Measurements from ENCODE around the gene LELP1.
"Not testable (repeated sequence)": the region's sequence is repeated elsewhere in the genome, so short reads cannot be mapped to it uniquely, and the experiment has no call there.

LELP1 gene

DNA sequence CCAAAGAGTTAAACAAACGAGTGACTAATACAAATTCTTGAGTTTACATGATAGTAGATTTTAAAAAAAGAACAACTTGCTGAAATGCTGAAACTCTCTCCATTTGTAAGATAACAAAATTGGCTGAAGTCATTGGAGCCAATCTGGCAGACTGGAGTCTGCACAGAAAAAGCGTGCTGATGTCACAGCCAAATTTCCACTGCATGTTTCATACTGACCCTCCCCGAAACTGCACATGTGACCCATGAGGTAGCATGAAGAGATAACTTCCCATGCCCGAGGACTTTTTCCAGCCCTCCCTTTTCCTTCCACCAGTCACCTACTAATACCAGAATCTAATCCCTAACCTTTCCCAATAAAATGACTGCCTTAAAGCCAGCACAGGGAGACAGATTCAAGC lies 1.2 kb upstream of the LELP1 start:
- WGBS, 2 experiments (ENCODE audit: insufficient coverage in 2 of 2) = 83 to 88% methylated on average over 1 to 4 of the region's 4 CpGs
- H3K9me3 ChIP-seq (ENCODE audit: control insufficient read depth, low read length) = no peaks in the 10 kb centered on the region
- no peaks in the 10 kb centered on the region for H3K36me3 ChIP-seq (ENCODE audit: control insufficient read depth, insufficient read depth, low read length)
- no peaks in the 10 kb centered on the region for H3K4me1 ChIP-seq (ENCODE audit: control insufficient read depth, insufficient read depth, low read length, poor library complexity, severe bottlenecking)
- no peak overlapping the region for H3K27ac ChIP-seq (ENCODE audit: low read depth, low read length, severe bottlenecking)
- H3K4me3 ChIP-seq (ENCODE audit: extremely low read depth, insufficient read depth, low read length, poor library complexity, severe bottlenecking) = no peak overlapping the region

DNA sequence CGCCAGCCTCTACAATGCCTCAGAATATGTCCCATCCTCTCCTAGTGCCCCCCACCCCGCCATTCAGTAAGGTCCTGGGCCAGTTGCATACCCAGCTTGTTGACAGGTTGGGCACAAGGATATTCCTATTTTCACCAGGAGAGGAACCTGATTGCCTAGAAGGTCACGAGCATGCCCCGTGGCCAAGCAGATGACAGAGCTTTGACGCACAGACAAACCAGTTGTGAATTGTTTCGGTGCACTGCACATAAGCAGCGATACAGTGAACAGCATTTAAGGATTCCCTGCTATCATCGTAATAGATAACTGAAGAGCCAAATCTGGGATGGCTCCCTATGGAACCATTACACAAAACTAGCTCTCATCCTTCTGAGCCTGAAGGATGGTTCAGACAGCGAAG lies 3.4 kb downstream of the LELP1 start:
- H3K4me3 ChIP-seq (ENCODE audit: extremely low read depth, insufficient read depth, low read length, poor library complexity, severe bottlenecking) = no peak overlapping the region
- WGBS, 2 experiments (ENCODE audit: insufficient coverage in 2 of 2) = 87 to 88% methylated on average over 8 to 9 of the region's 9 CpGs

DNA sequence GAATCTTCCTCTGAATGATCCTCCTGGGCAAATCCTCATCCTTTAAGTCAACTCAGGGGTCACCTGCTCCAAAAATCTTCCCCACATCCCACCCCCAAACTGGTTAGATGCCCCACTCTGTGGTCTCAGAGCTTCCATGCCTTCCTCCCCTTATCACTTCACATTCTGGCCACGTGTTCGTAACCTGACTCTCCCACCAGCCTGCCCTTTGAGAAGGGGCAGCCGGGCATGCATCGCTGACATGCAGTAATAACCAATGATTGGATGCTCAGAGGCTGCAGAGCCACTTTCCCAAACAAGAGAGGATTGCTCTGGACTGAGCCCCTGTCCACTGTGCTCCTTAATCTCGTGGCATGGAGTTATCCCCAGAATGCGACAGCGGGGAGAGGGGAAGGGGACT lies 7.0 kb downstream of the LELP1 start:
- Histone ChIP-seq H3K27ac (ENCODE audit: low read depth, low read length, severe bottlenecking) (no peak overlapping the region), H3K36me3 (ENCODE audit: control insufficient read depth, insufficient read depth, low read length) (no peaks in the 10 kb centered on the region), H3K4me3 (ENCODE audit: extremely low read depth, insufficient read depth, low read length, poor library complexity, severe bottlenecking) (no peak overlapping the region), H3K9me3 (ENCODE audit: control insufficient read depth, low read length) (no peaks in the 10 kb centered on the region), H3K4me1 (ENCODE audit: control insufficient read depth, insufficient read depth, low read length, poor library complexity, severe bottlenecking) (no peaks in the 10 kb centered on the region)
- 66 to 78% methylated on average over 7 of the region's 7 CpGs for WGBS, 2 experiments (ENCODE audit: insufficient coverage in 2 of 2)

More for the DNA sequence above, 3.4 kb downstream of the LELP1 start:
- H3K9me3 ChIP-seq (ENCODE audit: control insufficient read depth, low read length) = no peaks in the 10 kb centered on the region
- no peaks in the 10 kb centered on the region for H3K4me1 ChIP-seq (ENCODE audit: control insufficient read depth, insufficient read depth, low read length, poor library complexity, severe bottlenecking)
- H3K27ac ChIP-seq (ENCODE audit: low read depth, low read length, severe bottlenecking) = no peak overlapping the region
- H3K36me3 ChIP-seq (ENCODE audit: control insufficient read depth, insufficient read depth, low read length) = no peaks in the 10 kb centered on the region

DNA sequence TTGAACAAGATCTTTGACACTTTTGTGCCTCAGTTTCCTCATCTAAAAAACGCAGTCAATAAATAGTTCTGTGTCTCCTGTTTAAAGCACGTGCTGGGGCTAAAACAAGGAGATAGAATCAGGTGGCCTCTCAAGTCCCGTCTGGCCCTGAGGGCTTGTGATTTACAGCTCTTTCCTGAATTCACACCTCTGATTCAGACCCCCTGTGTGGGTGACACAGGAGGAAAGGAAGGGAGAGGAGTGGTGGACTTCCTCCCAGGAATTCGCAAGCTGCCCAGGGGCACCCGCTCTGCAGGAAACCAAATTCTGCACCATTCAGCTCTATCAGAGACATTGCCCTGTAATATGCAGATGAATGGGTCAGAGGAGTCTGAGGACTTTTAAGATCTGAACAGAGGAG lies 9.0 kb downstream of the LELP1 start:
- 63% methylated on average over 2 of the region's 5 CpGs for WGBS, 2 experiments (ENCODE audit: insufficient coverage in 2 of 2)
- Histone ChIP-seq H3K9me3 (ENCODE audit: control insufficient read depth, low read length) (no peaks in the 10 kb centered on the region), H3K27ac (ENCODE audit: low read depth, low read length, severe bottlenecking) (no peak overlapping the region), H3K4me1 (ENCODE audit: control insufficient read depth, insufficient read depth, low read length, poor library complexity, severe bottlenecking) (peaks cover 8% of the 10 kb centered on the region), H3K36me3 (ENCODE audit: control insufficient read depth, insufficient read depth, low read length) (no peaks in the 10 kb centered on the region), H3K4me3 (ENCODE audit: extremely low read depth, insufficient read depth, low read length, poor library complexity, severe bottlenecking) (no peak overlapping the region)

DNA sequence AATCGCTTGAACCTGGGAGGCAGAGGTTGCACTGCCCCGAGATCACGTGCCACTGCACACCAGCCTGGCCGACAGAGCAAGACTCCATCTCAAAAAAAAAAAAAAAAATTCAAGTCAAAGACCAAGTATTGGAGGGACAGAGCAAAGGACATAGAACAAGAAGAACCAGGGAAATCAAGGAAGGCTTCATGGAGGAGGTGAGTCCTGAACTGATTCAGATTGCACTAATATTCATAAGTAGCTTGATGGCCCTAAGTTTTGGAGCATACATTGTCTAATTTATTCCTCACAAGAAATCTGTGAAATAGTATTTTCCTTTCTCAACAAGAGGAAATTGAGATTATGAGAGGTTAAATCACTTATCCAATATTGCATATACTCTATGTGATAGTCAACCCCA lies 10.3 kb downstream of the LELP1 start:
- H3K27ac ChIP-seq (ENCODE audit: low read depth, low read length, severe bottlenecking) = no peak overlapping the region
- no peak overlapping the region for H3K4me3 ChIP-seq (ENCODE audit: extremely low read depth, insufficient read depth, low read length, poor library complexity, severe bottlenecking)
- H3K9me3 ChIP-seq (ENCODE audit: control insufficient read depth, low read length) = no peaks in the 10 kb centered on the region
- peaks cover 17% of the 10 kb centered on the region for H3K4me1 ChIP-seq (ENCODE audit: control insufficient read depth, insufficient read depth, low read length, poor library complexity, severe bottlenecking)
- no CpG with 5 or more reads among the region's 4 CpGs for WGBS, 2 experiments (ENCODE audit: insufficient coverage in 2 of 2)
- H3K36me3 ChIP-seq (ENCODE audit: control insufficient read depth, insufficient read depth, low read length) = no peaks in the 10 kb centered on the region

DNA sequence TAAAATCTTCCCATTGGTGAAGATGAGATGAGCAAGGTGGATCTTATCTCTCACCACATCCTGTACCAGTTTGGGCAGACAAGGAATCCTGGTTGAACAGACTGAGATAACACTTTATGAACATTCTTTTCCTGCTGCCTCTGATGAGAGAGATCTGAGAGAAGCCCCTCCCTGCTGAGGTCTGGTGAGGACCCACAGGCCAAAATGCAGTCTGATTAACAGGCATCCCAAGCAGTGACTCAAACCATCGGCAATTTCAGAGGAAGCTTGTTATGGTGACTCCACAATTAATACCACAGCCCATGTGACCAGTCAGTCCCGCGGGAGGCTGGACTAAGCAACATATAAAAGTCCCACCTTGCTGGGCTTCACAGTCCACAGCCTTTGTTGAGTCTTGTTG lies 14.0 kb downstream of the LELP1 start, which contains the start of gene PRR9:
Gene PRR9, plus strand, starts transcription at position 373 of the 400 bp plus-strand sequence. CDS start 561 bp downstream, outside the sequence.
- H3K4me3 ChIP-seq (ENCODE audit: extremely low read depth, insufficient read depth, low read length, poor library complexity, severe bottlenecking) = no peak within 1 kb of the TSS
- peaks cover 29% of the 10 kb centered on the region for H3K4me1 ChIP-seq (ENCODE audit: control insufficient read depth, insufficient read depth, low read length, poor library complexity, severe bottlenecking)
- H3K27ac ChIP-seq (ENCODE audit: low read depth, low read length, severe bottlenecking) = no peak within 1 kb of the TSS
- 56% methylated on average over 3 of the region's 3 CpGs; no CpG with 5 or more reads in 1 of the 2 experiments for WGBS, 2 experiments (ENCODE audit: insufficient coverage in 2 of 2)
- no peaks in the 10 kb centered on the region for H3K36me3 ChIP-seq (ENCODE audit: control insufficient read depth, insufficient read depth, low read length)
- no peaks in the 10 kb centered on the region for H3K9me3 ChIP-seq (ENCODE audit: control insufficient read depth, low read length)

DNA sequence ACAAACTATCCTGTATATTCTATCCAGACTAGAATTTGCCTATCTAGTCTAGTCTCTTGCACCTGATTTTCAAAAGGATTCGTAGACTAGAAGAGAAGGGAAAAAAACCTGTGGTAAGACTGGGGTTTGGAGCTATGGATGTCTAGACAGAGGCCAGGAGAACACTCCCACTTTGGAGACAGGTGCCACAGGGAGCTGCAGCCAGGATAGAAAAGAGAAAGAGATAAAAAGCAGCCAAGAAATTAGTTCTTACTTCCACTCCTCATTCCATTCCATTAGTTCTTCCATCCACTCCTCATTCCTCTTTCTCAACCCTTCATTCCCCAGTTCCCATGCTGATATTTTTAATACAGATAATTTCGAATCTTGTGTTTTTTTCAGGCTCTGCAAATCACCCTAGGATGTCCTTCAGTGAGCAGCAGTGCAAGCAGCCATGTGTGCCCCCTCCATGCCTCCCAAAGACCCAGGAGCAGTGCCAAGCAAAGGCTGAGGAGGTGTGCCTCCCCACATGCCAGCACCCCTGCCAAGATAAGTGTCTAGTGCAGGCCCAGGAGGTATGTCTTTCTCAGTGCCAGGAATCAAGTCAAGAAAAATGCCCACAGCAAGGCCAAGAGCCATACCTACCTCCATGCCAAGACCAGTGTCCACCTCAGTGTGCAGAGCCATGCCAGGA lies 14.7 kb downstream of the LELP1 start:
- 80 to 100% methylated on average over 1 to 2 of the region's 2 CpGs for WGBS, 2 experiments (ENCODE audit: insufficient coverage in 2 of 2)
- Histone ChIP-seq H3K4me3 (ENCODE audit: extremely low read depth, insufficient read depth, low read length, poor library complexity, severe bottlenecking) (no peak overlapping the region), H3K27ac (ENCODE audit: low read depth, low read length, severe bottlenecking) (no peak overlapping the region)

DNA sequence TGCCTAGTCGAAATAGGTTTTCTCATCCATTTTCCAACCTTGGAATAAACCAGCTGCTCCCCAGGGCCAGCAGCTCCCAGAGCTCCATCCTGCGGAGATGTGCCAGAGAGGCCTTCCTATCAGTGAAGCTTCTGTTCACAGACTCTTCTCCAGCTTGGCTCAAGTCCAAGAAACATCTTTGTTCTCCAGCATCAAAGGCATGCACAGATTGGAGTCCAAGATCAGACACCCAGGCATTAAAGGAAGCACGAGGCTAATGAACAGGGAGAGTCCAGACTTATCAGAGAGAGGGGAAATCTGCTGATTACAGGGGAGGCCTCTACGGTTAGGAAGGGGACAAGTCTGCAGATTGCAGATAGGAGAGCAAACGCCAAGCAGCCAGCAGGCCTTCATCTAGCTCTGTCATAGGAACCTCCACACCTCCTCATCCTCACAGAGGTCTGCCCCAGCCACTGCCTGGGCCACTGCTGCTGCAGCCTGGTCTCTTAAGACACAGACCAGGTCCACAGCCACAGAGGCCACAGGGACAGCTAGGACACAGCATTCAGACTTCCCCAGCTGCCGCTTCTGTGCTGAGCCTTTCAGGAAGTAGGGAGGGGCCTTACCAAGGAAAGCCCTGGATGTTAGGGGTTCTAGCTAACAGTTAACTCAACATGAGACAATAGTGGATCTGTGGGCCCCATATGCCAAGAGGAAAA lies 17.5 kb downstream of the LELP1 start:
- no peaks in the 10 kb centered on the region for H3K36me3 ChIP-seq (ENCODE audit: control insufficient read depth, insufficient read depth, low read length)
- peak overlapping the region; percentile 23 for H3K27ac ChIP-seq (ENCODE audit: low read depth, low read length, severe bottlenecking)
- 82 to 85% methylated on average over 2 to 5 of the region's 6 CpGs for WGBS, 2 experiments (ENCODE audit: insufficient coverage in 2 of 2)
- no peak overlapping the region for H3K4me3 ChIP-seq (ENCODE audit: extremely low read depth, insufficient read depth, low read length, poor library complexity, severe bottlenecking)
- H3K4me1 ChIP-seq (ENCODE audit: control insufficient read depth, insufficient read depth, low read length, poor library complexity, severe bottlenecking) = peaks cover 29% of the 10 kb centered on the region
- peaks cover 5% of the 10 kb centered on the region for H3K9me3 ChIP-seq (ENCODE audit: control insufficient read depth, low read length)

More for the DNA sequence above, 14.7 kb downstream of the LELP1 start:
- Histone ChIP-seq H3K9me3 (ENCODE audit: control insufficient read depth, low read length) (no peaks in the 10 kb centered on the region), H3K36me3 (ENCODE audit: control insufficient read depth, insufficient read depth, low read length) (no peaks in the 10 kb centered on the region), H3K4me1 (ENCODE audit: control insufficient read depth, insufficient read depth, low read length, poor library complexity, severe bottlenecking) (peaks cover 29% of the 10 kb centered on the region)

DNA sequence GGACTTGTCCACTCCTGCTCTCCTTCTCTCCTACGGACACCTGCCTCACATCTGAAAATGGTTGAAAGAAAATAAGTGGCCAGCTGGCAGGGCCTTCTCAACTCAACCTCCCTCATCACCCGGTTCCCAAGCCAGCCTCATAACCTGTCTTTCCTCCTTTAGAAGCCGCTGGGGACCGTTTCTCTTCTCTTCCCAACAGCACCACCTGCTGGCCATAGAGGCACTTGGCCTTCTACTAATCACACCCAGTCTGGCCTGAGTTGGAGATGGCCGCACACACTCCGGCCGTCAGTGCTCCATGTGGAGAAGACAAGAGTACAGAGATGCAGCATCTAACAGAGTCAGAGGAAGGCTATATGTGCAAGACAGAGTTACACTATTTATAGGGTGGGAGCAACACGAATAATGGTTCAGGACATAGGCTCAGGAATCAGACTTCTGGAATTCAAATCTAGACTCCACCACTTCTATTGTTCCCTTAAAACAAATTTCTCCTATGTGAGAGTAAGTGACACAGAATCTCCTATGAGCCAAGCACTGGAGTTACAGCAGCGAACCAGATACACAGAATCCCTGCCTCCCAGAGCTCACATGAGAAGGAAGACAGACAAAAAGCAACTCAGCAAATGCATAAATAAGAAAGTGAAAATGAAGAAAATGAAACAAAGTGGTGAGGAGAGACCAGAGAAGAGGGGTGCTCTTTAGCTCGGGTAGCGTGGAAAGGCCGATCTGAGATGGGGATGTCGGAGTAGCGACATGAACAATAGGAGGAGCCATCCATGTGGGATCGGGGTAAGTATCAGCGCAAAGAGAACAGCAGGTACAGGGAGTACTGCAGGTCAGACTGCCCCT lies 20.0 kb downstream of the LELP1 start:
- not testable (repeated sequence) for H3K4me3 ChIP-seq (ENCODE audit: extremely low read depth, insufficient read depth, low read length, poor library complexity, severe bottlenecking); H3K27ac ChIP-seq (ENCODE audit: low read depth, low read length, severe bottlenecking); H3K36me3 ChIP-seq (ENCODE audit: control insufficient read depth, insufficient read depth, low read length); H3K9me3 ChIP-seq (ENCODE audit: control insufficient read depth, low read length)
- peaks cover 11% of the 10 kb centered on the region for H3K4me1 ChIP-seq (ENCODE audit: control insufficient read depth, insufficient read depth, low read length, poor library complexity, severe bottlenecking)
- WGBS, 2 experiments (ENCODE audit: insufficient coverage in 2 of 2) = 76 to 81% methylated on average over 9 to 11 of the region's 16 CpGs

DNA sequence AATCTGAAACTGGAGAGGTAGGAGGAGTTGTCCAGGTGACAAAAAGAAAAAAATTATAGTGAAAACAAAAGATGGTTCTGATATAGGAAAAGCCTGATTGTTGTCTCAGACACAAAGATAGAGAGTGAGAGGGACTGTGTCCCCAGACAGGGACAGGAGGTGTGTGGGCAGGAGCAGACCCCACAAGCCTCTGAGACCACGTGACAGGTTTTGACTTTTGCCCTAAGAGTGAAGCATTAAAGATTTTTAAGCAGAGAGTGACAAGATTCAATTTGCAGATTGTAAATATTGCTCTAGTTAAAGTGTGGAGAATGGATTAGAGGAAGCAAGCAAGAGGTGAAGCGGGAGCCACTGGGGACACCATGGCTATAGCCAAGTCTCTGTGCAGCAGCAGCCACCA lies 24.6 kb downstream of the LELP1 start:
- 80 to 92% methylated on average over 1 to 2 of the region's 2 CpGs for WGBS, 2 experiments (ENCODE audit: insufficient coverage in 2 of 2)
- Histone ChIP-seq H3K4me3 (ENCODE audit: extremely low read depth, insufficient read depth, low read length, poor library complexity, severe bottlenecking) (no peak overlapping the region), H3K27ac (ENCODE audit: low read depth, low read length, severe bottlenecking) (no peak overlapping the region), H3K9me3 (ENCODE audit: control insufficient read depth, low read length) (peaks cover 5% of the 10 kb centered on the region), H3K36me3 (ENCODE audit: control insufficient read depth, insufficient read depth, low read length) (no peaks in the 10 kb centered on the region), H3K4me1 (ENCODE audit: control insufficient read depth, insufficient read depth, low read length, poor library complexity, severe bottlenecking) (no peaks in the 10 kb centered on the region)
